ENCODE results near the gene FEN1.

FEN1 gene

GRCh38 chr11:61793829-61794204 lies 1.1 kb downstream of the FEN1 start:
- no peak for DNase-seq (ENCODE audit: low read depth in 4 of 4, low spot score in 1 of 4)

- DNase-seq (ENCODE audit: low read depth in 4 of 4, low spot score in 1 of 4): no peak
These were observed 1.9 kb downstream of the FEN1 start for GRCh38 chr11:61794579-61794978.

GRCh38 chr11:61795459-61795858 lies 2.7 kb downstream of the FEN1 start:
- DNase-seq (ENCODE audit: low read depth in 4 of 4, low spot score in 1 of 4): no peak

GRCh38 chr11:61795876-61796526 lies 3.3 kb downstream of the FEN1 start:
- DNase-seq (ENCODE audit: low read depth in 4 of 4, low spot score in 1 of 4): no peak

- no peak for DNase-seq (ENCODE audit: low read depth in 4 of 4, low spot score in 1 of 4)
These were observed 4.7 kb downstream of the FEN1 start for GRCh38 chr11:61797263-61797944.

- DNase-seq (ENCODE audit: low read depth in 4 of 4, low spot score in 1 of 4): no peak
These were observed 7.1 kb downstream of the FEN1 start for GRCh38 chr11:61799665-61800284.

GRCh38 chr11:61800331-61801281 lies 7.9 kb downstream of the FEN1 start:
- DNase-seq (ENCODE audit: low read depth in 4 of 4, low spot score in 1 of 4): no peak

GRCh38 chr11:61802605-61803004 lies 9.9 kb downstream of the FEN1 start:
- DNase-seq (ENCODE audit: low read depth in 4 of 4, low spot score in 1 of 4): no peak

GRCh38 chr11:61803889-61804647 lies 11.4 kb downstream of the FEN1 start:
- DNase-seq (ENCODE audit: low read depth in 4 of 4, low spot score in 1 of 4): no peak

GRCh38 chr11:61805146-61805545 lies 12.4 kb downstream of the FEN1 start:
- DNase-seq (ENCODE audit: low read depth in 4 of 4, low spot score in 1 of 4): no peak

GRCh38 chr11:61806785-61807184 lies 14.1 kb downstream of the FEN1 start:
- no peak for DNase-seq (ENCODE audit: low read depth in 4 of 4, low spot score in 1 of 4)

GRCh38 chr11:61810671-61811175 lies 18.0 kb downstream of the FEN1 start:
- no peak for DNase-seq (ENCODE audit: low read depth in 4 of 4, low spot score in 1 of 4)

GRCh38 chr11:61811831-61812230 lies 19.1 kb downstream of the FEN1 start:
- DNase-seq (ENCODE audit: low read depth in 4 of 4, low spot score in 1 of 4): no peak

- DNase-seq (ENCODE audit: low read depth in 4 of 4, low spot score in 1 of 4): no peak
These were observed 20.2 kb downstream of the FEN1 start for GRCh38 chr11:61812736-61813411.

- DNase-seq (ENCODE audit: low read depth in 4 of 4, low spot score in 1 of 4): no peak
These were observed 21.7 kb downstream of the FEN1 start for GRCh38 chr11:61814247-61814957.

- DNase-seq (ENCODE audit: low read depth in 4 of 4, low spot score in 1 of 4): peak in 1 of 4 experiments; percentile 45
These were observed 22.5 kb downstream of the FEN1 start for GRCh38 chr11:61814958-61815789.

- peak in 1 of 4 experiments; percentile 45 for DNase-seq (ENCODE audit: low read depth in 4 of 4, low spot score in 1 of 4)
These were observed 23.4 kb downstream of the FEN1 start for GRCh38 chr11:61815790-61816735.
